ENCODE data around the gene FAM162B.

The FAM162B gene

DNA sequence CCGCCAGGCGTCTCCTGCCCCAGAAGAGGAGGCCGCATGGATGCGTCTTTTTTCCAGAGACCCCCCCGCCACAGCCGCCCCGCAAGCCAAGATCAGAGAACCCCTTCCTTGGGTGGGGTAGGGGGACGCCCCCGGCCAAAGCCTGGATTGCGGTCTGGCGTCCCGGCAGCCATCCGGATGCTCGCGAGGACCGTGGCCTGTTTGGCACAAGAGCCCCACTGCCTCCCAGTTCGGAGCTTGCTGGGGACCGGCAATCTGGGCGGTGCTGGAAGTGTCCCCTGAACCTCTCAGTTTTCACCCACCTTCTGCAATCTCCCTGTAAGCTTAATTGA lies 924 bp downstream of the FAM162B start:
- no peaks in the 10 kb centered on the region for H3K27me3 ChIP-seq (ENCODE audit: low read length)
- no peaks in the 10 kb centered on the region for H3K36me3 ChIP-seq (ENCODE audit: low read length)
- no peaks in the 10 kb centered on the region for H3K9me2 ChIP-seq (replicated peaks; ENCODE audit: insufficient read depth, low read length)
- no peak overlapping the region for H3K4me2 ChIP-seq (ENCODE audit: low read depth, low read length, poor library complexity, severe bottlenecking)
- no peaks in the 10 kb centered on the region for H3K9me3 ChIP-seq (ENCODE audit: insufficient read depth, low read length)
- H3F3A ChIP-seq (ENCODE audit: insufficient read depth) = no peaks in the 10 kb centered on the region
- no peak overlapping the region for H3K9ac ChIP-seq (ENCODE audit: low read length)
- H4K20me1 ChIP-seq (ENCODE audit: low read depth, low read length) = no peaks in the 10 kb centered on the region
- TF ChIP-seq EZH2phosphoT487 (conservative IDR thresholded peaks at IDR 0.05; ENCODE audit: low read length) = no peak
- TF ChIP-seq, protein P1, sequence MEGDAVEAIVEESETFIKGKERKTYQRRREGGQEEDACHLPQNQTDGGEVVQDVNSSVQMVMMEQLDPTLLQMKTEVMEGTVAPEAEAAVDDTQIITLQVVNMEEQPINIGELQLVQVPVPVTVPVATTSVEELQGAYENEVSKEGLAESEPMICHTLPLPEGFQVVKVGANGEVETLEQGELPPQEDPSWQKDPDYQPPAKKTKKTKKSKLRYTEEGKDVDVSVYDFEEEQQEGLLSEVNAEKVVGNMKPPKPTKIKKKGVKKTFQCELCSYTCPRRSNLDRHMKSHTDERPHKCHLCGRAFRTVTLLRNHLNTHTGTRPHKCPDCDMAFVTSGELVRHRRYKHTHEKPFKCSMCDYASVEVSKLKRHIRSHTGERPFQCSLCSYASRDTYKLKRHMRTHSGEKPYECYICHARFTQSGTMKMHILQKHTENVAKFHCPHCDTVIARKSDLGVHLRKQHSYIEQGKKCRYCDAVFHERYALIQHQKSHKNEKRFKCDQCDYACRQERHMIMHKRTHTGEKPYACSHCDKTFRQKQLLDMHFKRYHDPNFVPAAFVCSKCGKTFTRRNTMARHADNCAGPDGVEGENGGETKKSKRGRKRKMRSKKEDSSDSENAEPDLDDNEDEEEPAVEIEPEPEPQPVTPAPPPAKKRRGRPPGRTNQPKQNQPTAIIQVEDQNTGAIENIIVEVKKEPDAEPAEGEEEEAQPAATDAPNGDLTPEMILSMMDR (IDR thresholded peaks at IDR 0.05; ENCODE audit: insufficient read depth, low read length, poor library complexity, severe bottlenecking) = no peak
- H2AFZ ChIP-seq (ENCODE audit: low read depth, low read length, severe bottlenecking) = no peak overlapping the region
- H3K27ac ChIP-seq (ENCODE audit: low read depth, low read length) = no peak overlapping the region
- H3K79me2 ChIP-seq (ENCODE audit: insufficient read depth, low read length) = no peaks in the 10 kb centered on the region
- no peak overlapping the region for H3K4me3 ChIP-seq (ENCODE audit: insufficient read depth, low read length, poor library complexity, severe bottlenecking)

DNA sequence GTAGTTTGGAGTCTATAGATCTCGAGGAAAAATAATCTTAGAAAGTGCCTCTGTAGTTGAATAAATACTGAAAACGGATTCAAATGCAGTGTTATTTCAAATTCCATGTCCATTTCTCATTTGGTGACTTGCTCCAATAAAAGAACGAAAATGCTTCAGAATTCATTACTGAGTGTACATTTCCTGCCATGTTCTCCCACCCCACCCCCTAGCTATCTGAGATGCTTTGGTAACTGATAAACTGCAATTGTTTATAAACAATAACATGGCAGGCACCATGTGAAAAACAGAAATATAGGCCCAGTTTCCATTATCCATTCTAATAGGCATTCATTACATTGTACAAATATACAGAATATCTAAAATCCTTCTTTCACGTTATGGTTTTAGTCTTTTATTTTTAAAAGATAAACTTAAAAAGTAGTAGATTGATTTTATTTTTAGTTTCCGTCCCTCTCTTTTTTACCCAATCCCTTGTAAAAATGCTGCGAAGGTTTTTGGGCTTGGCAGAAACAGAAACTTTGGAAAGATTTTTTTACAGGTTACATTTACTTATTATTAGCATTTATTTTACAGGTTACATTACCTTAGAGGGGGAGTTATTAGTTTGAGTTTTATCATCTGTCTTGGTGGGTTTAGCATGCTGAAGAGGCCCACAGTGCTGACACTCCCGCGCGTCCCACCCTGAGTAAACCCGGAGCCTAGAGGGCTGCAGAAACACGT lies 1.5 kb downstream of the FAM162B start:
- H3K9ac ChIP-seq (ENCODE audit: low read length) = no peak overlapping the region
- no peak overlapping the region for H3K4me3 ChIP-seq (ENCODE audit: insufficient read depth, low read length, poor library complexity, severe bottlenecking)
- H2AFZ ChIP-seq (ENCODE audit: low read depth, low read length, severe bottlenecking) = no peak overlapping the region
- no peaks in the 10 kb centered on the region for H3F3A ChIP-seq (ENCODE audit: insufficient read depth)
- H3K4me2 ChIP-seq (ENCODE audit: low read depth, low read length, poor library complexity, severe bottlenecking) = no peak overlapping the region
- H3K27me3 ChIP-seq (ENCODE audit: low read length) = no peaks in the 10 kb centered on the region
- H3K27ac ChIP-seq (ENCODE audit: low read depth, low read length) = no peak overlapping the region
- no peaks in the 10 kb centered on the region for H3K36me3 ChIP-seq (ENCODE audit: low read length)
- H3K9me3 ChIP-seq (ENCODE audit: insufficient read depth, low read length) = no peaks in the 10 kb centered on the region
- no peaks in the 10 kb centered on the region for H3K79me2 ChIP-seq (ENCODE audit: insufficient read depth, low read length)
- H4K20me1 ChIP-seq (ENCODE audit: low read depth, low read length) = no peaks in the 10 kb centered on the region
- TF ChIP-seq, protein P1 (IDR thresholded peaks at IDR 0.05; ENCODE audit: insufficient read depth, low read length, poor library complexity, severe bottlenecking) = no peak
- no peak for TF ChIP-seq EZH2phosphoT487 (conservative IDR thresholded peaks at IDR 0.05; ENCODE audit: low read length)
- H3K9me2 ChIP-seq (replicated peaks; ENCODE audit: insufficient read depth, low read length) = no peaks in the 10 kb centered on the region

DNA sequence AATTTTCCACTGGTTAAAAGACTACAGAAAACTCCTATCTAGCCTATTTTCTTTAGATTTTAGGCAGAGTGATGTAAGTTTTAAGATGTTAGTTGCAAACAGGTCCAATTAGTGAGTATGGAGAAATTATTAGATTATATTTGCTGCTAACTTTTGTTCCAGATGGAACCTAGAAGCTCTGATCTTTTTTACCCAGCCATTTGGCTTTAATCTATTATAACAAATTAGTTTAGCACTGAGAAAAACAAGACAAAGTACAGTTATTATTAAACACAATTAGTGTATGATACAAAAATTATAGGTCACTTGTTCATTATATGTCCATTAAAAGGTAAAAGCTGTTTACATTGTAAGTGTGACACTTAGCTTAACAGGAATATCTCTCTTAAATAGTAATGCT lies 2.5 kb downstream of the FAM162B start:
- no peak for TF ChIP-seq EZH2phosphoT487 (conservative IDR thresholded peaks at IDR 0.05; ENCODE audit: low read length)
- TF ChIP-seq, protein P1 (IDR thresholded peaks at IDR 0.05; ENCODE audit: insufficient read depth, low read length, poor library complexity, severe bottlenecking) = no peak
- H3K4me3 ChIP-seq (ENCODE audit: insufficient read depth, low read length, poor library complexity, severe bottlenecking) = no peak overlapping the region
- H3K27ac ChIP-seq (ENCODE audit: low read depth, low read length) = no peak overlapping the region
- no peaks in the 10 kb centered on the region for H3K79me2 ChIP-seq (ENCODE audit: insufficient read depth, low read length)
- H2AFZ ChIP-seq (ENCODE audit: low read depth, low read length, severe bottlenecking) = no peak overlapping the region
- H3F3A ChIP-seq (ENCODE audit: insufficient read depth) = no peaks in the 10 kb centered on the region
- no peaks in the 10 kb centered on the region for H3K9me3 ChIP-seq (ENCODE audit: insufficient read depth, low read length)
- H3K9ac ChIP-seq (ENCODE audit: low read length) = no peak overlapping the region
- no peaks in the 10 kb centered on the region for H3K9me2 ChIP-seq (replicated peaks; ENCODE audit: insufficient read depth, low read length)
- no peaks in the 10 kb centered on the region for H4K20me1 ChIP-seq (ENCODE audit: low read depth, low read length)
- no peaks in the 10 kb centered on the region for H3K36me3 ChIP-seq (ENCODE audit: low read length)
- no peaks in the 10 kb centered on the region for H3K27me3 ChIP-seq (ENCODE audit: low read length)
- no peak overlapping the region for H3K4me2 ChIP-seq (ENCODE audit: low read depth, low read length, poor library complexity, severe bottlenecking)
